H1 (cell line): ENCODE measurements around the gene TPRA1. TPM values are rescaled to one million over a fixed set of nuclear protein-coding genes. Genes with fewer than 3 reads are reported as not detected.

ENCODE experiments used
- CTCF ChIA-PET: fragments of 300-600 bp; sonication (Branson Sonifier 250); formaldehyde crosslinking; loops from one replicate; lab custom pipeline; 2021; ENCODE audit not compliant: partially characterized antibody; lab: Charles Lee
- POLR2A ChIA-PET: fragments of 300-600 bp; sonication (Branson Sonifier 250); formaldehyde crosslinking; loops from one replicate; lab custom pipeline; 2021; ENCODE audit warnings: inconsistent platforms; ENCODE audit not compliant: partially characterized antibody; lab: Charles Lee
- DNase-seq, 2 experiments: peaks; one replicate each; pipeline versions ENCODE4 v3.0.0 to v3.0.0-alpha.2; 2010 to 2022; ENCODE audit warnings: low spot score in 2 of 2, low read depth in 1 of 2, mixed read lengths in 1 of 2
- FAIRE-seq: peaks from 2 replicates; lab custom pipeline; 2011; peaks lifted over from hg19 to GRCh38; lab: Jason Lieb, UNC
- H2AFZ ChIP-seq: 2 replicates; pipeline ENCODE4 v1.8.1; 2012; ENCODE audit warnings: low read length, inconsistent platforms
- H2AK5ac ChIP-seq: 2 replicates; pipeline ENCODE4 v1.6.1; 2013; ENCODE audit warnings: low read depth, low read length
- H2BK120ac ChIP-seq: replicated peaks from 2 replicates; pipeline ENCODE3; 2013; ENCODE audit warnings: low read depth, low read length, inconsistent platforms
- H2BK12ac ChIP-seq: 2 replicates; pipeline ENCODE4 v1.6.1; 2013; ENCODE audit warnings: low read depth, low read length
- H2BK15ac ChIP-seq: 2 replicates; pipeline ENCODE4 v1.6.1; 2013; ENCODE audit warnings: low read length
- H2BK20ac ChIP-seq: 2 replicates; pipeline ENCODE4 v1.6.1; 2013; ENCODE audit warnings: low read length
- H2BK5ac ChIP-seq: 2 replicates; pipeline ENCODE4 v1.6.1; 2013; ENCODE audit warnings: low read depth, low read length
- H3K14ac ChIP-seq: 2 replicates; pipeline ENCODE4 v1.6.1; 2013; ENCODE audit warnings: inconsistent platforms; ENCODE audit not compliant: insufficient read length
- H3K18ac ChIP-seq: 2 replicates; pipeline ENCODE4 v1.6.1; 2013; ENCODE audit warnings: low read length; ENCODE audit errors: extremely low read depth
- H3K23ac ChIP-seq: 2 replicates; pipeline ENCODE4 v1.6.1; 2013; ENCODE audit warnings: inconsistent platforms; ENCODE audit not compliant: insufficient read length
- H3K23me2 ChIP-seq: 2 replicates; pipeline ENCODE4 v1.6.1; 2013; ENCODE audit warnings: low read depth, low read length
- H3K27ac ChIP-seq: 2 replicates; pipeline ENCODE4 v1.6.1; 2011; ENCODE audit warnings: low read depth, low read length, inconsistent platforms
- H3K27me3 ChIP-seq, 4 experiments: replicated peaks in 1 of 4; 1 replicate in 1 of 4; 2 replicates in 3 of 4; pipeline versions ENCODE4 v1.6.1 to v1.8.1; 2011 to 2013; ENCODE audit warnings: low read length in 3 of 4, mild to moderate bottlenecking in 3 of 4, inconsistent platforms in 2 of 4, mixed read lengths in 2 of 4, moderate library complexity in 1 of 4; ENCODE audit not compliant: control insufficient read depth in 3 of 4, insufficient read depth in 3 of 4; ENCODE audit errors: extremely low read depth in 1 of 4
- H3K36me3 ChIP-seq, 4 experiments: 2 replicates each; pipeline versions ENCODE4 v1.6.1 to v1.8.1; 2011 to 2013; ENCODE audit warnings: mild to moderate bottlenecking in 4 of 4, low read length in 3 of 4, moderate library complexity in 2 of 4, control low read depth in 1 of 4, inconsistent platforms in 1 of 4; ENCODE audit not compliant: insufficient read depth in 4 of 4, control insufficient read depth in 2 of 4
- H3K4ac ChIP-seq: replicated peaks from 2 replicates; pipeline ENCODE3; 2013; ENCODE audit warnings: low read length, low read depth, mixed read lengths, inconsistent platforms; ENCODE audit not compliant: insufficient read length
- H3K4me1 ChIP-seq, 4 experiments: replicated peaks in 1 of 4; 1 replicate in 1 of 4; 2 replicates in 3 of 4; pipeline versions ENCODE4 v1.6.1 to v1.8.1; 2011 to 2013; ENCODE audit warnings: low read length in 3 of 4, inconsistent platforms in 2 of 4, mixed read lengths in 1 of 4; ENCODE audit not compliant: insufficient read depth in 4 of 4, control insufficient read depth in 3 of 4
- H3K4me2 ChIP-seq, 2 experiments: 2 replicates each; pipeline versions ENCODE4 v1.6.1 to v1.8.1; 2011 to 2013; ENCODE audit warnings: low read depth in 2 of 2, low read length in 2 of 2, control low read depth in 1 of 2, inconsistent platforms in 1 of 2, mild to moderate bottlenecking in 1 of 2; ENCODE audit not compliant: insufficient read depth in 1 of 2
- H3K4me3 ChIP-seq, 4 experiments: fragments of 200-600, 300-600 bp in 1 of 4; sonication (generic), shearing (Covaris generic), sonication (Bioruptor Twin) in 1 of 4; 2 replicates each; pipeline versions ENCODE4 v1.5.1 to v1.8.1; 2011 to 2016; ENCODE audit warnings: low read length in 4 of 4, low read depth in 3 of 4, control low read depth in 2 of 4, inconsistent platforms in 2 of 4, mild to moderate bottlenecking in 2 of 4, mixed read lengths in 1 of 4, moderate library complexity in 1 of 4; ENCODE audit not compliant: insufficient read depth in 2 of 4; ENCODE audit errors: extremely low read depth in 1 of 4
- H3K56ac ChIP-seq: replicated peaks from 2 replicates; pipeline ENCODE3; 2013; ENCODE audit warnings: low read depth, mild to moderate bottlenecking, mixed read lengths, low read length, inconsistent platforms; ENCODE audit not compliant: insufficient read length
- H3K79me1 ChIP-seq: 2 replicates; pipeline ENCODE4 v1.6.1; 2013; ENCODE audit warnings: low read depth, low read length, control low read depth
- H3K79me2 ChIP-seq, 2 experiments: 2 replicates each; pipeline versions ENCODE4 v1.6.1 to v1.8.1; 2012 to 2013; ENCODE audit warnings: low read length in 2 of 2, mild to moderate bottlenecking in 2 of 2, inconsistent platforms in 1 of 2; ENCODE audit not compliant: insufficient read depth in 2 of 2, control insufficient read depth in 1 of 2
- H3K9ac ChIP-seq, 4 experiments: replicated peaks in 1 of 4; 1 replicate in 1 of 4; 2 replicates in 3 of 4; pipeline versions ENCODE4 v1.6.1 to v1.8.1; 2011 to 2013; ENCODE audit warnings: low read depth in 3 of 4, low read length in 3 of 4, control low read depth in 2 of 4, mild to moderate bottlenecking in 2 of 4, moderate library complexity in 2 of 4, inconsistent platforms in 1 of 4; ENCODE audit errors: extremely low read depth in 1 of 4
- H3K9me3 ChIP-seq, 2 experiments: 2 replicates each; pipeline versions ENCODE4 v1.6.1 to v1.8.1; 2012 to 2013; ENCODE audit warnings: mild to moderate bottlenecking in 2 of 2, moderate library complexity in 2 of 2, control low read depth in 1 of 2, inconsistent platforms in 1 of 2, low read depth in 1 of 2, low read length in 1 of 2, mixed read lengths in 1 of 2; ENCODE audit not compliant: insufficient read depth in 2 of 2
- H4K20me1 ChIP-seq, 2 experiments: replicated peaks in 1 of 2; 2 replicates each; pipeline versions ENCODE3 to v1.8.1; 2011 to 2013; ENCODE audit warnings: inconsistent platforms in 2 of 2, low read length in 2 of 2, mild to moderate bottlenecking in 1 of 2; ENCODE audit not compliant: insufficient read depth in 2 of 2, control insufficient read depth in 1 of 2
- H4K5ac ChIP-seq: 2 replicates; pipeline ENCODE4 v1.6.1; 2013; ENCODE audit warnings: low read length, low read depth, mixed read lengths, inconsistent platforms; ENCODE audit not compliant: insufficient read length
- H4K8ac ChIP-seq: 2 replicates; pipeline ENCODE4 v1.8.0; 2013; ENCODE audit warnings: mild to moderate bottlenecking, moderate library complexity, low read length, inconsistent platforms; ENCODE audit not compliant: insufficient read depth; ENCODE audit errors: extremely low read depth
- H4K91ac ChIP-seq: replicated peaks from 2 replicates; pipeline ENCODE3; 2013; ENCODE audit warnings: low read length, mixed read lengths, inconsistent platforms; ENCODE audit not compliant: insufficient read length
- BCL11A ChIP-seq, 2 experiments: IDR thresholded peaks; one replicate each; pipeline ENCODE4 v1.6.1; 2011; ENCODE audit warnings: low read depth in 2 of 2, low read length in 2 of 2, mild to moderate bottlenecking in 2 of 2
- CBX8 ChIP-seq: fragments of 300-800, 300-1000 bp; sonication (generic); IDR thresholded peaks from 2 replicates; pipeline ENCODE4 v1.7.1; 2016; ENCODE audit warnings: low read depth, low read length, borderline replicate concordance
- GTF2F1 ChIP-seq: IDR thresholded peaks from 2 replicates; pipeline ENCODE4 v1.6.1; 2012; ENCODE audit warnings: low read depth, low read length, improper control_type of control experiment, borderline replicate concordance
- POLR2A ChIP-seq, 2 experiments: IDR thresholded peaks; 1 replicate in 1 of 2; 2 replicates in 1 of 2; pipeline ENCODE4 v1.6.1; 2011; ENCODE audit warnings: low read depth in 2 of 2, low read length in 2 of 2, mild to moderate bottlenecking in 2 of 2; ENCODE audit errors: control extremely low read depth in 1 of 2
- RXRA ChIP-seq: IDR thresholded peaks from 2 replicates; pipeline ENCODE4 v1.6.1; 2011; ENCODE audit warnings: low read depth, mild to moderate bottlenecking, low read length, moderate library complexity; ENCODE audit not compliant: insufficient read depth
- SAP30 ChIP-seq: fragments of 300-600 bp; sonication (generic); IDR thresholded peaks from 2 replicates; pipeline ENCODE4 v1.7.1; 2012; ENCODE audit warnings: low read length, moderate library complexity, mild to moderate bottlenecking, inconsistent platforms; ENCODE audit not compliant: insufficient read depth, insufficient replicate concordance
- SP1 ChIP-seq: IDR thresholded peaks from 2 replicates; pipeline ENCODE4 v1.6.1; 2011; ENCODE audit warnings: low read depth, low read length
- SP2 ChIP-seq: IDR thresholded peaks from 2 replicates; pipeline ENCODE4 v1.6.1; 2012; ENCODE audit warnings: mild to moderate bottlenecking, low read length, inconsistent platforms
- TAF1 ChIP-seq: IDR thresholded peaks from 2 replicates; pipeline ENCODE4 v1.6.1; 2011; ENCODE audit warnings: mild to moderate bottlenecking, low read depth, low read length
- TAF7 ChIP-seq: optimal IDR thresholded peaks from 2 replicates; pipeline ENCODE3; 2011; ENCODE audit warnings: low read depth, mild to moderate bottlenecking, inconsistent platforms, low read length, moderate library complexity, borderline replicate concordance
- WGBS, 2 experiments: shearing (Covaris generic) in 1 of 2; methylation state at CpG; one replicate each; pipeline versions ENCODE4 v1.1.6 to v1.1.7; 2013 to 2015; ENCODE audit warnings: low lambda C conversion rate in 2 of 2, mixed read lengths in 2 of 2, inconsistent platforms in 1 of 2, low coverage in 1 of 2, missing lambda C conversion rate in 1 of 2; ENCODE audit not compliant: insufficient replicate concordance in 2 of 2, insufficient coverage in 1 of 2, insufficient read length in 1 of 2; ENCODE audit errors: extremely low coverage in 1 of 2, missing lambda C conversion rate in 1 of 2; 5-methylcytosine and 5-hydroxymethylcytosine counted together
- polyA plus RNA-seq, 7 experiments: library from polyadenylated mRNA; depleted of rRNA in 3 of 7; stranded (reverse) in 5 of 7; unstranded in 2 of 7; fragments of >200 nt in 5 of 7; fragments of 200-250 nt in 2 of 7; gene quantifications; 1 replicate in 5 of 7; 2 replicates in 1 of 7; 4 replicates in 1 of 7; pipeline versions ENCODE4 v1.2.1 to v1.2.3, GENCODE V29; 2011 to 2013; ENCODE audit warnings: missing spikeins in 2 of 7, mixed read lengths in 2 of 7
- total RNA-seq: library from RNA; stranded (reverse); fragmentation: NEBNext Ultra II Directional; extraction: Animal tissue kit (Norgen Biotek cat#: 25700); gene quantifications from 2 replicates; pipeline ENCODE4 v1.2.1, GENCODE V29; 2021
- TF ChIP-seq, protein P1 (sequence below): IDR thresholded peaks from 2 replicates; pipeline ENCODE4 v1.6.1; 2012; ENCODE audit warnings: low read length, inconsistent platforms
- TF ChIP-seq, protein P2 (sequence below): IDR thresholded peaks from 2 replicates; pipeline ENCODE4 v1.6.1; 2011; ENCODE audit warnings: low read length, improper control_type of control experiment

TPRA1 gene
- total and polyA plus RNA-seq, 2 of the 8 experiments (the other 6 are each of a cell fraction or from before 2014, with no cell fraction given) = 18.8 to 38.5 TPM

DNA sequence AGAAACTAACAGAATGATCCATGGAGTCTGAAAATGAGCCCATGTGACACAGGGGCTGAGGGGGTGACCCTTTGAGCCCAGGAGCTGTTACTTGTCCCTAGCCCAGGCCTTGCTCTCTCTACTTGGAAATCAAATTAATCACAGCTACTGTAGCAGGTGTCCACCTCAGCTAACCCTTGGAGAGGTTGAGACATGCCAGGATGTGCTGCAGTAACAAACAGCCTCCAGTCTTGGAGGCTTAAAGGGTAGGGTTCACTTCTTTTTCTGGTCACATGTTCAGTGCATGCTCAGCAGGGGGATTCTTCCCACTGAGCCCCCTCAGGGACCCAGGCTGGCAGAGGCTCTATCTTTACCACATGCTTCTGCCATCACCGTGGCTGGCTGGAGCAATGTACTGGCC is 21.4 kb downstream of the TPRA1 start:
- H3K4me1 ChIP-seq = no peaks in the 10 kb centered on the region
- H3K9ac ChIP-seq = no peak overlapping the region
- H2AK5ac ChIP-seq = no peak overlapping the region
- no peak for DNase-seq
- H3K79me2 ChIP-seq = no peaks in the 10 kb centered on the region
- H4K20me1 ChIP-seq = no peaks in the 10 kb centered on the region
- no peaks in the 10 kb centered on the region; a peak in 1 of 7 replicates for H3K27me3 ChIP-seq
- no peak overlapping the region for H3K4ac ChIP-seq
- H3K4me2 ChIP-seq = no peak overlapping the region
- no peak overlapping the region for H2BK5ac ChIP-seq
- no peak overlapping the region for H4K5ac ChIP-seq
- H2BK15ac ChIP-seq = no peak overlapping the region
- ChIA-PET POLR2A (interaction anchor here (1.0 to 1.9 kb wide), 2 partner anchors 21 to 37 kb away, joined by 3 to 5 read pairs; partner anchors contain the start of gene TPRA1), CTCF (interaction anchor here (0.9 to 1.5 kb wide), 4 partner anchors 10 to 97 kb away, joined by 3 to 6 read pairs (median 3); no protein-coding TSS in a partner anchor)
- H3K23me2 ChIP-seq = no peaks in the 10 kb centered on the region
- no peak overlapping the region for H3K18ac ChIP-seq
- no peaks in the 10 kb centered on the region for H3K9me3 ChIP-seq
- no peaks in the 10 kb centered on the region; the same call in 1 of the 2 replicates for H3K79me1 ChIP-seq
- H3K27ac ChIP-seq = no peak overlapping the region
- H2BK120ac ChIP-seq = no peak overlapping the region
- no peak overlapping the region for H3K14ac ChIP-seq
- H2BK20ac ChIP-seq = no peak overlapping the region
- H3K4me3 ChIP-seq = no peak overlapping the region
- 90% methylated on average over 1 of the region's 1 CpG; no CpG with 5 or more reads in 1 of the 2 experiments for WGBS, 2 experiments
- H2AFZ ChIP-seq = no peak overlapping the region
- no peak overlapping the region for H2BK12ac ChIP-seq
- no peak overlapping the region for H4K91ac ChIP-seq
- no peak for FAIRE-seq
- H3K36me3 ChIP-seq = peaks cover 0 to 4% (median 1%) of the 10 kb centered on the region in 4 experiments; a peak in 5 of 8 replicates
- no peak overlapping the region for H4K8ac ChIP-seq
- no peak overlapping the region for H3K23ac ChIP-seq
- no peak overlapping the region for H3K56ac ChIP-seq
- TF ChIP-seq BCL11A (IDR thresholded peaks at IDR 0.05; ENCODE audit: low read depth in 2 of 2, low read length in 2 of 2) = no peak
- TF ChIP-seq RXRA = no peak
- no peak for TF ChIP-seq SP1
- no peak for TF ChIP-seq SP2
- no peak for TF ChIP-seq TAF1
- no peak for TF ChIP-seq SAP30
- TF ChIP-seq POLR2A (IDR thresholded peaks at IDR 0.05; ENCODE audit: control extremely low read depth in 1 of 2, low read depth in 2 of 2, low read length in 2 of 2) = no peak
- TF ChIP-seq GTF2F1 = no peak
- no peak for TF ChIP-seq TAF7
- TF ChIP-seq, protein P1, sequence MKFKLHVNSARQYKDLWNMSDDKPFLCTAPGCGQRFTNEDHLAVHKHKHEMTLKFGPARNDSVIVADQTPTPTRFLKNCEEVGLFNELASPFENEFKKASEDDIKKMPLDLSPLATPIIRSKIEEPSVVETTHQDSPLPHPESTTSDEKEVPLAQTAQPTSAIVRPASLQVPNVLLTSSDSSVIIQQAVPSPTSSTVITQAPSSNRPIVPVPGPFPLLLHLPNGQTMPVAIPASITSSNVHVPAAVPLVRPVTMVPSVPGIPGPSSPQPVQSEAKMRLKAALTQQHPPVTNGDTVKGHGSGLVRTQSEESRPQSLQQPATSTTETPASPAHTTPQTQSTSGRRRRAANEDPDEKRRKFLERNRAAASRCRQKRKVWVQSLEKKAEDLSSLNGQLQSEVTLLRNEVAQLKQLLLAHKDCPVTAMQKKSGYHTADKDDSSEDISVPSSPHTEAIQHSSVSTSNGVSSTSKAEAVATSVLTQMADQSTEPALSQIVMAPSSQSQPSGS = no peak
- no peak for TF ChIP-seq CBX8
- TF ChIP-seq, protein P2, sequence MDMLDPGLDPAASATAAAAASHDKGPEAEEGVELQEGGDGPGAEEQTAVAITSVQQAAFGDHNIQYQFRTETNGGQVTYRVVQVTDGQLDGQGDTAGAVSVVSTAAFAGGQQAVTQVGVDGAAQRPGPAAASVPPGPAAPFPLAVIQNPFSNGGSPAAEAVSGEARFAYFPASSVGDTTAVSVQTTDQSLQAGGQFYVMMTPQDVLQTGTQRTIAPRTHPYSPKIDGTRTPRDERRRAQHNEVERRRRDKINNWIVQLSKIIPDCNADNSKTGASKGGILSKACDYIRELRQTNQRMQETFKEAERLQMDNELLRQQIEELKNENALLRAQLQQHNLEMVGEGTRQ = no peak
